ENCODE measurements around the gene SLC22A4. TPM values are rescaled to one million over a fixed set of nuclear protein-coding genes. Genes with fewer than 3 reads are reported as not detected.

The SLC22A4 gene
- total and polyA plus RNA-seq, 4 donors, result 0.25 to 42.2 (median 0.47) TPM

DNA sequence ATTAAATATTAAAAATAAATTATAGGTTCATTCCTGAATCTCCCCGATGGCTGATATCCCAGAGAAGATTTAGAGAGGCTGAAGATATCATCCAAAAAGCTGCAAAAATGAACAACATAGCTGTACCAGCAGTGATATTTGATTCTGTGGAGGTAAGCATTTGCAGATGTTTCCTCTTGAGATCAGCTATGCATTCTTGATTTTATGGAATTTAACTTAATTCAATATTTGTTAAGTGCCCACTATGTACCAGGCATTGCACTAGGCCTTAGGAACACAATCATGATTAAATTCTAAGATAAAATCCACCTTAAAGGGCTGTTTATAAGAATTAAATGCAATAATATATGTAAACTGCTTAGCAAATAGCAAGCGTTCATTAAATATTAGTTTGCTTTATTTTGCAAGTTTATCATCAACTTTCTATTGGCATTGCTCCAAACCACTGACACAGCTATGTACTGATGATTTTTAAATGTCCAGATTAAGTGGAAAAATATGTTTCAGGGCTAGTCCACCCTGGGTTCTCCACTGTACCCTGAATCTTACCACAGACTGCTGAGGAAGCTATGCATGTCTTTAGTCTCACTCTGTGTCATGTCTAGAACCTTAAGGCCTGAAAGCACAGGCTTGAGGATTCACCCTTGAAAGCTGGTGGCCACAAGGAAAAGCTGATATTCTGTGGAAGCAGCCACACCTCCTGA is 33.2 kb downstream of the SLC22A4 start:
- TF ChIP-seq GABPA (IDR thresholded peaks at IDR 0.05 in 1 of 2, conservative IDR thresholded peaks at IDR 0.05 in 1 of 2) (no peak), FOXA2 (IDR thresholded peaks at IDR 0.05) (no peak)
- no peak overlapping the region for H3K9ac ChIP-seq (ENCODE audit: low read depth in 1 of 2, low read length in 2 of 2)
- peaks cover 0 to 6% (median 0%) of the 10 kb centered on the region in 4 donors for H3K4me1 ChIP-seq (ENCODE audit: control insufficient read depth in 4 of 4, insufficient read depth in 4 of 4, low read length in 3 of 4)
- H3K4me3 ChIP-seq (ENCODE audit: low read depth in 1 of 3, low read length in 3 of 3), result no peak overlapping the region
- no peak overlapping the region for H3K27ac ChIP-seq (ENCODE audit: low read depth in 1 of 2, low read length in 2 of 2)
- no peaks in the 10 kb centered on the region for H3K9me3 ChIP-seq (ENCODE audit: control insufficient read depth in 4 of 4, low read length in 3 of 4)
- peaks cover 2 to 18% (median 13%) of the 10 kb centered on the region in 4 donors for H3K36me3 ChIP-seq (ENCODE audit: control insufficient read depth in 4 of 4, insufficient read depth in 3 of 4, low read depth in 1 of 4, low read length in 3 of 4)
- no peaks in the 10 kb centered on the region for H3K27me3 ChIP-seq (ENCODE audit: control insufficient read depth in 4 of 4, insufficient read depth in 4 of 4, low read length in 3 of 4)
- WGBS, result 68% methylated on average over 2 of the region's 2 CpGs
- no peak for DNase-seq (ENCODE audit: low spot score)

DNA sequence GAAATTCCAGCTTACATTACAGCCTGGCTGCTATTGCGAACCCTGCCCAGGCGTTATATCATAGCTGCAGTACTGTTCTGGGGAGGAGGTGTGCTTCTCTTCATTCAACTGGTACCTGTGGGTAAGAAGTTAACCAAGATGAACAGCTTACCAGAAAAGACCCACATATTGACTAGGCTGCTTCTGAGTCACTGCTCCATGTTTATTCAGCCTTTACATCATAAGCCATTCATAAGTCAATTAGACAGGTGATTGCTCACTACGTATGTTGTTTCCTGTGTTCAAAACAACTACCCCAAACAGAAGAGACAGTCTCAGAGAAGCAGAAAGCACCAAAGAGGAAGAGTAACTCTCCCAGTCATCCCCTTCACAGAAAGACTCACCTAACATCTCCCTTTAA is 40.6 kb downstream of the SLC22A4 start:
- Histone ChIP-seq H3K9me3 (ENCODE audit: control insufficient read depth in 4 of 4, low read length in 3 of 4) (no peaks in the 10 kb centered on the region), H3K9ac (ENCODE audit: low read depth in 1 of 2, low read length in 2 of 2) (no peak overlapping the region), H3K4me1 (ENCODE audit: control insufficient read depth in 4 of 4, insufficient read depth in 4 of 4, low read length in 3 of 4) (peaks cover 2 to 14% (median 4%) of the 10 kb centered on the region in 4 donors), H3K27me3 (ENCODE audit: control insufficient read depth in 4 of 4, insufficient read depth in 4 of 4, low read length in 3 of 4) (no peaks in the 10 kb centered on the region), H3K27ac (ENCODE audit: low read depth in 1 of 2, low read length in 2 of 2) (peak overlapping the region in 1 of 2 donors; percentile 25), H3K4me3 (ENCODE audit: low read depth in 1 of 3, low read length in 3 of 3) (no peak overlapping the region), H3K36me3 (ENCODE audit: control insufficient read depth in 4 of 4, insufficient read depth in 3 of 4, low read depth in 1 of 4, low read length in 3 of 4) (peaks cover 2 to 12% (median 9%) of the 10 kb centered on the region in 4 donors)
- WGBS, result 90% methylated on average over 3 of the region's 3 CpGs
- TF ChIP-seq YY1 (IDR thresholded peaks at IDR 0.05) (no peak), EGR1 (IDR thresholded peaks at IDR 0.05; ENCODE audit: low read depth in 2 of 2) (no peak), ZBTB33 (IDR thresholded peaks at IDR 0.05) (no peak), TAF1 (conservative IDR thresholded peaks at IDR 0.05) (no peak), RAD21 (IDR thresholded peaks at IDR 0.05) (no peak), FOXA1 (IDR thresholded peaks at IDR 0.05) (no peak), RXRA (IDR thresholded peaks at IDR 0.05) (no peak), GABPA (IDR thresholded peaks at IDR 0.05 in 1 of 2, conservative IDR thresholded peaks at IDR 0.05 in 1 of 2) (no peak), CTCF (IDR thresholded peaks at IDR 0.05; ENCODE audit: low read depth, low read length, missing input control) (no peak), REST (IDR thresholded peaks at IDR 0.05) (no peak), JUND (IDR thresholded peaks at IDR 0.05) (no peak), HNF4A (conservative IDR thresholded peaks at IDR 0.05) (no peak), NR2F2 (IDR thresholded peaks at IDR 0.05) (no peak), FOXA2 (IDR thresholded peaks at IDR 0.05) (no peak), HNF4G (IDR thresholded peaks at IDR 0.05) (no peak), SP1 (IDR thresholded peaks at IDR 0.05) (no peak)
- TF ChIP-seq, protein P1, sequence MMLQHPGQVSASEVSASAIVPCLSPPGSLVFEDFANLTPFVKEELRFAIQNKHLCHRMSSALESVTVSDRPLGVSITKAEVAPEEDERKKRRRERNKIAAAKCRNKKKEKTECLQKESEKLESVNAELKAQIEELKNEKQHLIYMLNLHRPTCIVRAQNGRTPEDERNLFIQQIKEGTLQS (IDR thresholded peaks at IDR 0.05), result no peak
- TF ChIP-seq, protein P2, sequence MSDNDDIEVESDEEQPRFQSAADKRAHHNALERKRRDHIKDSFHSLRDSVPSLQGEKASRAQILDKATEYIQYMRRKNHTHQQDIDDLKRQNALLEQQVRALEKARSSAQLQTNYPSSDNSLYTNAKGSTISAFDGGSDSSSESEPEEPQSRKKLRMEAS (IDR thresholded peaks at IDR 0.05), result no peak
- DNase-seq (ENCODE audit: low spot score), result no peak
